B cell (primary cell): ENCODE results near the gene DNAL1. TPM values are rescaled to one million over a fixed set of nuclear protein-coding genes. Genes with fewer than 3 reads are reported as not detected.
A peak's percentile ranks its signal among the peaks of the same experiment; 100 is the strongest.

Source experiments
- ATAC-seq: fragments of 200-7000 bp; cut with Tn5 transposase; one replicate; pipeline ENCODE4 v1.10.0; 2021; ENCODE audit warnings: low read depth, mild to moderate bottlenecking, moderate number of reproducible peaks, moderate library complexity
- CTCF ChIA-PET: fragments of 350-600 bp; sonication (Branson Sonifier 250); formaldehyde crosslinking; loops from one replicate; lab custom pipeline; 2021; ENCODE audit warnings: antibody characterized with exemption, inconsistent platforms; lab: Charles Lee
- POLR2A ChIA-PET: fragments of 350-600 bp; sonication (Branson Sonifier 250); formaldehyde crosslinking; loops from one replicate; lab custom pipeline; 2021; ENCODE audit warnings: antibody characterized with exemption; lab: Charles Lee
- DNase-seq: peaks from one replicate; pipeline ENCODE4 v3.0.0; 2013
- H2AFZ ChIP-seq: 2 replicates; pipeline ENCODE4 v1.6.1; 2012; ENCODE audit warnings: mild to moderate bottlenecking, low read depth, low read length; ENCODE audit not compliant: insufficient read depth, poor library complexity, severe bottlenecking
- H3K27ac ChIP-seq, 2 donors: 1 replicate in 1 of 2; 2 replicates in 1 of 2; pipeline ENCODE4 v1.5.1; 2012 to 2013; ENCODE audit warnings: low read length in 2 of 2, mild to moderate bottlenecking in 2 of 2, moderate library complexity in 1 of 2
- H3K27me3 ChIP-seq, 4 experiments: fragments of 200-600 bp in 1 of 4; sonication (generic) in 1 of 4; replicated peaks in 1 of 4; 1 replicate in 2 of 4; 2 replicates in 2 of 4; pipeline versions ENCODE4 v1.6.1 to v1.7.0; 2013 to 2016; ENCODE audit warnings: low read length in 3 of 4, mild to moderate bottlenecking in 2 of 4, mixed read lengths in 1 of 4, moderate library complexity in 1 of 4; ENCODE audit not compliant: insufficient read depth in 4 of 4, control insufficient read depth in 3 of 4; ENCODE audit errors: control extremely low read depth in 1 of 4
- H3K36me3 ChIP-seq, 2 experiments: replicated peaks in 1 of 2; 1 replicate in 1 of 2; 2 replicates in 1 of 2; pipeline versions ENCODE4 v1.6.1 to v1.7.1; 2013; ENCODE audit warnings: low read length in 1 of 2; ENCODE audit not compliant: insufficient read depth in 2 of 2, control insufficient read depth in 1 of 2; ENCODE audit errors: control extremely low read depth in 1 of 2, extremely low read depth in 1 of 2
- H3K4me1 ChIP-seq, 2 donors: fragments of 200-600 bp in 1 of 2; sonication (generic) in 1 of 2; 1 replicate in 1 of 2; 2 replicates in 1 of 2; pipeline versions ENCODE4 v1.5.1 to v1.6.1; 2013 to 2017; ENCODE audit warnings: low read length in 2 of 2; ENCODE audit not compliant: control insufficient read depth in 2 of 2, insufficient read depth in 2 of 2
- H3K4me2 ChIP-seq: replicated peaks from 2 replicates; pipeline ENCODE3; 2012; ENCODE audit warnings: mild to moderate bottlenecking, low read depth, low read length; ENCODE audit not compliant: poor library complexity, severe bottlenecking
- H3K4me3 ChIP-seq, 5 experiments: fragments of 200-600 bp in 1 of 5; sonication (generic) in 1 of 5; 1 replicate in 3 of 5; 2 replicates in 2 of 5; pipeline versions ENCODE4 v1.5.1 to v1.7.0; 2011 to 2016; ENCODE audit warnings: low read length in 4 of 5, mild to moderate bottlenecking in 4 of 5, low read depth in 2 of 5, control low read depth in 1 of 5, moderate library complexity in 1 of 5; ENCODE audit not compliant: insufficient read depth in 1 of 5; ENCODE audit errors: control extremely low read depth in 1 of 5, extremely low read depth in 1 of 5
- H3K79me2 ChIP-seq: fragments of 200-600 bp; sonication (generic); one replicate; pipeline ENCODE4 v1.6.0; 2016; ENCODE audit warnings: low read length; ENCODE audit not compliant: control insufficient read depth, insufficient read depth
- H3K9ac ChIP-seq: fragments of 200-600 bp; sonication (generic); 2 replicates; pipeline ENCODE4 v1.6.1; 2017; ENCODE audit warnings: mild to moderate bottlenecking, low read length, moderate library complexity
- H3K9me3 ChIP-seq, 3 donors: one replicate each; pipeline versions ENCODE4 v1.6.1 to v1.7.1; 2013; ENCODE audit warnings: low read length in 2 of 3; ENCODE audit not compliant: control insufficient read depth in 2 of 3, insufficient read depth in 1 of 3; ENCODE audit errors: control extremely low read depth in 1 of 3
- H4K20me1 ChIP-seq: 2 replicates; pipeline ENCODE4 v1.6.0; 2012; ENCODE audit warnings: mild to moderate bottlenecking, low read length; ENCODE audit not compliant: insufficient read depth, control insufficient read depth, poor library complexity, severe bottlenecking
- H3K27ac Mint-ChIP-seq: one replicate; pipeline ENCODE4 v1.8.0; 2021; ENCODE audit warnings: mixed read lengths
- H3K27me3 Mint-ChIP-seq: one replicate; pipeline ENCODE4 v1.8.0; 2021; ENCODE audit warnings: mixed read lengths
- H3K4me1 Mint-ChIP-seq: one replicate; pipeline ENCODE4 v1.8.0; 2021; ENCODE audit warnings: mixed read lengths
- H3K4me3 Mint-ChIP-seq: one replicate; pipeline ENCODE4 v1.8.0; 2021; ENCODE audit warnings: mixed read lengths
- H3K9me3 Mint-ChIP-seq: one replicate; pipeline ENCODE4 v1.8.0; 2022; ENCODE audit warnings: mixed read lengths; ENCODE audit not compliant: insufficient read depth
- CTCF ChIP-seq: fragments of 200-600 bp; IDR thresholded peaks from one replicate; pipeline ENCODE4 v1.8.0; 2022; ENCODE audit warnings: antibody characterized with exemption, mild to moderate bottlenecking
- EZH2 ChIP-seq: IDR thresholded peaks from 2 replicates; pipeline ENCODE4 v1.6.1; 2012; ENCODE audit warnings: borderline replicate concordance, low read depth, mild to moderate bottlenecking, moderate library complexity, low read length; ENCODE audit not compliant: insufficient read depth, poor library complexity, severe bottlenecking
- WGBS: methylation state at CpG from one replicate; pipeline ENCODE4 v1.1.5; 2013; ENCODE audit warnings: missing lambda C conversion rate; ENCODE audit not compliant: insufficient coverage; 5-methylcytosine and 5-hydroxymethylcytosine counted together
- intact Hi-C: fragments of 100-400 bp; cut with micrococcal nuclease; formaldehyde crosslinking; loops from one replicate; pipeline ENCODE4 v1.10.0; 2022
- polyA plus RNA-seq: library from polyadenylated mRNA; depleted of rRNA; stranded (reverse); fragments of >200 nt; gene quantifications from 2 replicates; pipeline ENCODE4 v1.2.3, GENCODE V29; 2012
- total RNA-seq, 2 donors: library from RNA; stranded (reverse); fragments of 120-200 nt in 1 of 2; gene quantifications; 1 replicate in 1 of 2; 2 replicates in 1 of 2; pipeline versions ENCODE4 v1.2.3 to v1.2.4, GENCODE V29; 2013 to 2022

The DNAL1 gene
- total and polyA plus RNA-seq, 2 donors (not counting 1 experiment from before 2014, with no cell fraction given), result 2.0 to 10.7 TPM

GRCh38 chr14:73739174-73739898, 94.5 kb downstream of the DNAL1 start:
- Histone ChIP-seq H2AFZ (no peak overlapping the region), H3K27me3 (no peaks in the 10 kb centered on the region), H3K4me3 (no peak overlapping the region), H3K9ac (no peak overlapping the region), H3K27ac (peak overlapping the region in 1 of 2 donors; percentile 81), H3K79me2 (peaks cover 97% of the 10 kb centered on the region), H3K36me3 (peaks cover 3 to 53% of the 10 kb centered on the region in 2 experiments), H4K20me1 (peaks cover 89% of the 10 kb centered on the region), H3K4me1 (peaks cover 42 to 50% of the 10 kb centered on the region in 2 donors), H3K4me2 (no peak overlapping the region), H3K9me3 (no peaks in the 10 kb centered on the region)
- H3K27ac Mint-ChIP-seq, result no peak overlapping the region
- H3K9me3 Mint-ChIP-seq, result no peaks in the 10 kb centered on the region
- intact Hi-C loops, result no loop called here
- H3K4me3 Mint-ChIP-seq, result no peak overlapping the region
- ChIA-PET CTCF (interaction anchor here (1.0 to 17.2 kb wide), 6 partner anchors 8 to 87 kb away, joined by 3 to 184 read pairs (median 30); a partner anchor contains a TSS), POLR2A (interaction anchor here (1.1 kb wide), 1 partner anchor 20 kb away, joined by 4 read pairs; no protein-coding TSS in a partner anchor)
- H3K27me3 Mint-ChIP-seq, result no peaks in the 10 kb centered on the region
- DNase-seq, result no peak
- no peak for ATAC-seq
- peaks cover 54% of the 10 kb centered on the region for H3K4me1 Mint-ChIP-seq
- TF ChIP-seq CTCF (no peak), EZH2 (no peak)
- 91% methylated on average over 19 of the region's 21 CpGs for WGBS
